ENCODE data around the gene GNRH2. TPM values are rescaled to one million over a fixed set of nuclear protein-coding genes. Genes with fewer than 3 reads are reported as not detected.
"Not testable (repeated sequence)": the region's sequence is repeated elsewhere in the genome, so short reads cannot be mapped to it uniquely, and the experiment has no call there.

GNRH2 gene
- total RNA-seq, 1 donor from 2014 or later, result 0.87 TPM

DNA sequence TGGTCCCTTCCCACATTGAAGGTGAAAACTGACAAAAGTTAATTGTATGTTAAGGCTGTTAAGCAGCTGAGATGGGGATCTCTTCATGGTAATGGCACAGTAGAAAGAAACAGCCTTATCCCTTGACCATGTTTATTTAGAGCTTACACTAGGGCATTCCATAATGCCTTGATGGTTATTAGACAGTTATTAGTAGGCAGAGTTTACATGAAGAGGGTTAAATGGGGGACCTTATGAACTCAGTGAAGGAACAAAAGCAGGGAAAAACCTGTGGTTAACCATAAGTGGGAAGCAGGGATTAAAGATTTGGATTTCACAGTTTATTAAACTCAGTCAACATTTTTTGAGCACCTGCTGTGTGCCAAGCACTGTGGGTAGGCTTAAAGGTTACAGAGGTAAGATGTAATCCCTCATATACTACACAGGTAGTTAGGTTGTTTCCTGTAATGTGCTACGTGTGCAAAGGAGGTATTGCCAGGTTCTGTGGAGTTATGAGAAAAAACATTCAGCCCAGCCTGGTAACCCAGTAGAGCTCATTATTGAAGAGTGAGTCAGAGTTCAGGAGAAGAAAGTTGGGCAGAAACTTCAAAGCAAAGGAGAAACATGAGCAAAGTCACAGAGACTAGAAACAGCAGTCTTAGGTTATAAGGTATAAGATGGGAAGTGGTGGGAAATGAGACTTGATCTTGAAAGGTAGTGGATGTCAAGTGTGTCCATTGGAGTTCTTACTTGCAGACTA is 32.3 kb upstream of the GNRH2 start:
- no peaks in the 10 kb centered on the region for H3K27me3 Mint-ChIP-seq (ENCODE audit: unreplicated experiment)
- H3K36me3 Mint-ChIP-seq (ENCODE audit: low read depth, unreplicated experiment), result peaks cover 12% of the 10 kb centered on the region
- no peak overlapping the region for H3K27ac Mint-ChIP-seq (ENCODE audit: unreplicated experiment)
- TF ChIP-seq, protein P1, sequence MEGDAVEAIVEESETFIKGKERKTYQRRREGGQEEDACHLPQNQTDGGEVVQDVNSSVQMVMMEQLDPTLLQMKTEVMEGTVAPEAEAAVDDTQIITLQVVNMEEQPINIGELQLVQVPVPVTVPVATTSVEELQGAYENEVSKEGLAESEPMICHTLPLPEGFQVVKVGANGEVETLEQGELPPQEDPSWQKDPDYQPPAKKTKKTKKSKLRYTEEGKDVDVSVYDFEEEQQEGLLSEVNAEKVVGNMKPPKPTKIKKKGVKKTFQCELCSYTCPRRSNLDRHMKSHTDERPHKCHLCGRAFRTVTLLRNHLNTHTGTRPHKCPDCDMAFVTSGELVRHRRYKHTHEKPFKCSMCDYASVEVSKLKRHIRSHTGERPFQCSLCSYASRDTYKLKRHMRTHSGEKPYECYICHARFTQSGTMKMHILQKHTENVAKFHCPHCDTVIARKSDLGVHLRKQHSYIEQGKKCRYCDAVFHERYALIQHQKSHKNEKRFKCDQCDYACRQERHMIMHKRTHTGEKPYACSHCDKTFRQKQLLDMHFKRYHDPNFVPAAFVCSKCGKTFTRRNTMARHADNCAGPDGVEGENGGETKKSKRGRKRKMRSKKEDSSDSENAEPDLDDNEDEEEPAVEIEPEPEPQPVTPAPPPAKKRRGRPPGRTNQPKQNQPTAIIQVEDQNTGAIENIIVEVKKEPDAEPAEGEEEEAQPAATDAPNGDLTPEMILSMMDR (IDR thresholded peaks at IDR 0.05; ENCODE audit: unreplicated experiment), result no peak
- H3K9me3 Mint-ChIP-seq (ENCODE audit: unreplicated experiment), result no peaks in the 10 kb centered on the region
- no peak overlapping the region for H3K4me3 Mint-ChIP-seq (ENCODE audit: unreplicated experiment)
- no peaks in the 10 kb centered on the region for H3K4me1 Mint-ChIP-seq (ENCODE audit: unreplicated experiment)
- no peak for DNase-seq (ENCODE audit: low spot score)

DNA sequence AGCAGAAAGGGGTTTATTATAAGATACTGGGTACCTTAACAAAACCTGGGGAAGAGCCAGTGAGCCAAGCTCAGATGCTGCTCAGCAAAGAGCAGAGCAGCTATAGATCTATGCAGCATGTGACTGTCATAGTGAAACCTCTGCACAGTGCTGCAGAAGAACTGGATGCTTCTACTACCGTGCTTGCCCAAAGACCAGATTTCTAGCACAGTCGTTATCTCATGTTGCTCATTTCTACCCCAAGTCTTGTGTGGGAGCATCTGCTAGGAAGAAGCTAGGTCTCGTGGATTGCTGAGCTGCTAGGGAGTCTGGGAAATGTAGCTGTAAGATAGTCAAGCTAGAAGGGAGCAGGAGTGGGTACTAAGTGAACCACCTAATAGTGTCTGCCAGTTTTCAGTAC is 31.7 kb upstream of the GNRH2 start:
- Mint-ChIP-seq H3K27me3 (ENCODE audit: unreplicated experiment) (no peaks in the 10 kb centered on the region), H3K27ac (ENCODE audit: unreplicated experiment) (no peak overlapping the region), H3K4me3 (ENCODE audit: unreplicated experiment) (no peak overlapping the region), H3K36me3 (ENCODE audit: low read depth, unreplicated experiment) (peaks cover 14% of the 10 kb centered on the region), H3K4me1 (ENCODE audit: unreplicated experiment) (no peaks in the 10 kb centered on the region), H3K9me3 (ENCODE audit: unreplicated experiment) (no peaks in the 10 kb centered on the region)
- TF ChIP-seq, protein P1 (IDR thresholded peaks at IDR 0.05; ENCODE audit: unreplicated experiment), result no peak
- DNase-seq (ENCODE audit: low spot score), result no peak

DNA sequence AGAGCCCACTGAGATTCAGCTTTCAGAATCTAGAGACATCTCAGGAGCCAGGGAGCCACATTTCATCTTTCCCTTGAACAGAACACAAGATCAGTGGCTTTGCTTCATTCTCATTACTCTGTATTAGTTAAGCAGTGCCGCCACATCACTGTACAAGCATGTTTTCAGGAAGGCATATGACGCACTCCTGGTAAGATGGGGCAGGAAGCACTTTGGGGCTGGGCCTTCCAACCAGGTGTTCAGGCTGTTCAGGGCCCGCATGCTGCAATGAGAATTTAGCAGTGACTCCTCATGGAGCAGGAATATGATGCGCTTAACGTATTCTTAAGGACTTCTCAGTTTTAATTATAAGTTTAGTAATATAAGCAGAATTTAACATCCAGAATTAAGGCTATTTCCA is 29.7 kb upstream of the GNRH2 start:
- no peak overlapping the region for H3K27ac Mint-ChIP-seq (ENCODE audit: unreplicated experiment)
- no peak overlapping the region for H3K4me3 Mint-ChIP-seq (ENCODE audit: unreplicated experiment)
- peaks cover 2% of the 10 kb centered on the region for H3K27me3 Mint-ChIP-seq (ENCODE audit: unreplicated experiment)
- TF ChIP-seq, protein P1 (IDR thresholded peaks at IDR 0.05; ENCODE audit: unreplicated experiment), result no peak
- no peaks in the 10 kb centered on the region for H3K9me3 Mint-ChIP-seq (ENCODE audit: unreplicated experiment)
- no peaks in the 10 kb centered on the region for H3K4me1 Mint-ChIP-seq (ENCODE audit: unreplicated experiment)
- peaks cover 21% of the 10 kb centered on the region for H3K36me3 Mint-ChIP-seq (ENCODE audit: low read depth, unreplicated experiment)
- no peak for DNase-seq (ENCODE audit: low spot score)

DNA sequence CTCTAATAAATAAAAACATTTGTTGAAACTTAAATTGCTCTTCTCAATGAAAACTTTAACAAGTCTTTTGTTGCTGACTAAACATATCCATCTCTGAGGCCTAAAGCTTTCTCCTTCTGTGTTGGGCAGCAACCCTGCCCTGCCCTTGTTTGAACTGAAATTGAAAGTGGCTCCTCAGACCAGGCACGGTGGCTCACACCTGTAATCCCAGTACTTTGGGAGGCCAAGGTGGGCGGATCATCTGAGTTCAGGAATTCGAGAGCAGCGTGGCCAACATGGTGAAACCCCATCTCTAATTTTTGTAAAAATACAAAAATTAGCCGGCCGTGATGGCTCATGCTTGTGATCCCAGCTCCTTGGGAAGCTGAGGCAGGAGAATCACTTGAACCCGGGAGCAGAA is 29.2 kb upstream of the GNRH2 start:
- Mint-ChIP-seq H3K36me3 (ENCODE audit: low read depth, unreplicated experiment) (peaks cover 21% of the 10 kb centered on the region), H3K9me3 (ENCODE audit: unreplicated experiment) (no peaks in the 10 kb centered on the region), H3K27me3 (ENCODE audit: unreplicated experiment) (peaks cover 2% of the 10 kb centered on the region), H3K4me1 (ENCODE audit: unreplicated experiment) (no peaks in the 10 kb centered on the region), H3K27ac (ENCODE audit: unreplicated experiment) (no peak overlapping the region), H3K4me3 (ENCODE audit: unreplicated experiment) (no peak overlapping the region)
- TF ChIP-seq, protein P1 (IDR thresholded peaks at IDR 0.05; ENCODE audit: unreplicated experiment), result no peak
- DNase-seq (ENCODE audit: low spot score), result no peak

DNA sequence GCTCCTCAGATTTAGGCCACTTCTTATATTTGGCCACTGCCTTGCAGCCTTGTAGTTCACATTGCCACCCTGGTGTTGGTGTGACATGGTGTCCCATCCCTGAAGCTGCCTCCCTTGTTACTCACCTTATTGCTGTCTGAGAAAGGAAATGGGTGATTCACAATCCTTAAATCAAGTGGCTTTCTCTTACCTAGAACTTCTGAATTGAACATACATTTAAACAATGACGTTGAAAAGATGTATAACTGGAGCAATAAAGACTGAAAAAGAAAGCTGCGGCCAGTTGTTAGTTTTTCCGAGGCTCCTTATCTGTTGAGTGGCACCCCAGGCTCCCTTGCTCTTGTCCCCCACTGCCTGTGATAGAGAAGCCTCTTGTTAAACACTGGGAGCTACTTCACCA is 28.8 kb upstream of the GNRH2 start:
- Mint-ChIP-seq H3K27ac (ENCODE audit: unreplicated experiment) (no peak overlapping the region), H3K36me3 (ENCODE audit: low read depth, unreplicated experiment) (peaks cover 21% of the 10 kb centered on the region), H3K27me3 (ENCODE audit: unreplicated experiment) (peaks cover 2% of the 10 kb centered on the region), H3K4me1 (ENCODE audit: unreplicated experiment) (no peaks in the 10 kb centered on the region), H3K4me3 (ENCODE audit: unreplicated experiment) (no peak overlapping the region), H3K9me3 (ENCODE audit: unreplicated experiment) (no peaks in the 10 kb centered on the region)
- TF ChIP-seq, protein P1 (IDR thresholded peaks at IDR 0.05; ENCODE audit: unreplicated experiment), result no peak
- no peak for DNase-seq (ENCODE audit: low spot score)

DNA sequence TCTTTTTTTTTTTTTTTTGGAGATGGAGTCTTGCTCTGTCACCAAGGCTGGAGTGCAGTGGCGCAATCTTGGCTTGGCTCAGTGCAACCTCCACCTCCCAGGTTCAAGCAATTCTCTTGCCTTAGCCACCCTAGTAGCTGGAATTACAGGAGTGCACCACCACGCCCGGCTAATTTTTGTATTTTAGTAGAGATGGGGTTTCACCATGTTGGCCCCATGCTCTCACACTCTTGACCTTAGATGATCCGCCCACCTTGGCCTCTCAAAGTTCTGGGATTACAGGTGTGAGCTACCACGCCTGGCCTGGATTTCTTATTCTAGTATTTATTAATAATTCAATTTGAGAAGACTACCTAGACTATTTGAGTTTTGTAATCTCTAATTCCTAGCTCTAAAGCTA is 28.1 kb upstream of the GNRH2 start:
- not testable (repeated sequence) for H3K4me1 Mint-ChIP-seq (ENCODE audit: unreplicated experiment); DNase-seq (ENCODE audit: low spot score); H3K9me3 Mint-ChIP-seq (ENCODE audit: unreplicated experiment); H3K4me3 Mint-ChIP-seq (ENCODE audit: unreplicated experiment); H3K27me3 Mint-ChIP-seq (ENCODE audit: unreplicated experiment); H3K27ac Mint-ChIP-seq (ENCODE audit: unreplicated experiment)
- H3K36me3 Mint-ChIP-seq (ENCODE audit: low read depth, unreplicated experiment), result peaks cover 21% of the 10 kb centered on the region
